Measurements from ENCODE around the gene IFNAR1. TPM values are rescaled to one million over a fixed set of nuclear protein-coding genes. Genes with fewer than 3 reads are reported as not detected.

The IFNAR1 gene
- total RNA-seq, 1 experiment from 2014 or later, result 30.0 TPM

- BruUV-seq (replicated peaks), result no TSS peak
- Mint-ChIP-seq H3K27me3 (ENCODE audit: insufficient read depth, unreplicated experiment) (no peaks in the 10 kb centered on the region), H3K27ac (ENCODE audit: low read depth, unreplicated experiment) (no peak overlapping the region), H3K4me3 (ENCODE audit: unreplicated experiment) (no peak overlapping the region), H3K4me1 (ENCODE audit: insufficient read depth, unreplicated experiment) (peaks cover 25% of the 10 kb centered on the region), H3K9me3 (ENCODE audit: unreplicated experiment) (no peaks in the 10 kb centered on the region), H3K36me3 (ENCODE audit: insufficient read depth, unreplicated experiment) (no peaks in the 10 kb centered on the region)
- POLR2A ChIA-PET, result interaction anchor here (1.7 kb wide), 1 partner anchor 11 kb away, joined by 8 read pairs; no protein-coding TSS in a partner anchor
- CTCF ChIA-PET, result interaction anchor here (0.6 kb wide), 1 partner anchor 36 kb away, joined by 3 read pairs; no protein-coding TSS in a partner anchor
- intact Hi-C loops (cut with micrococcal nuclease), result no loop called here
- no peak for DNase-seq (ENCODE audit: unreplicated experiment)
- no peak for TF ChIP-seq CTCF (IDR thresholded peaks at IDR 0.05; ENCODE audit: unreplicated experiment)
Observed at GRCh38 chr21:33393348-33393747, 68.6 kb downstream of the IFNAR1 start.

- CTCF ChIA-PET, result no interaction called here
- POLR2A ChIA-PET, result interaction anchor here (0.6 to 1.7 kb wide), 2 partner anchors 10 to 16 kb away, joined by 3 to 8 read pairs; no protein-coding TSS in a partner anchor
- no peak for TF ChIP-seq CTCF (IDR thresholded peaks at IDR 0.05; ENCODE audit: unreplicated experiment)
- no TSS peak for BruUV-seq (replicated peaks)
- intact Hi-C loops (cut with micrococcal nuclease), result no loop called here
- no peak overlapping the region for H3K4me3 Mint-ChIP-seq (ENCODE audit: unreplicated experiment)
- H3K36me3 Mint-ChIP-seq (ENCODE audit: insufficient read depth, unreplicated experiment), result no peaks in the 10 kb centered on the region
- no peaks in the 10 kb centered on the region for H3K9me3 Mint-ChIP-seq (ENCODE audit: unreplicated experiment)
- peaks cover 25% of the 10 kb centered on the region for H3K4me1 Mint-ChIP-seq (ENCODE audit: insufficient read depth, unreplicated experiment)
- H3K27me3 Mint-ChIP-seq (ENCODE audit: insufficient read depth, unreplicated experiment), result no peaks in the 10 kb centered on the region
- H3K27ac Mint-ChIP-seq (ENCODE audit: low read depth, unreplicated experiment), result no peak overlapping the region
- DNase-seq (ENCODE audit: unreplicated experiment), result peak; percentile 94
Observed at GRCh38 chr21:33394260-33394659, 69.5 kb downstream of the IFNAR1 start.

- no peak overlapping the region for H3K27ac Mint-ChIP-seq (ENCODE audit: low read depth, unreplicated experiment)
- intact Hi-C loops (cut with micrococcal nuclease), result no loop called here
- no peak for TF ChIP-seq CTCF (IDR thresholded peaks at IDR 0.05; ENCODE audit: unreplicated experiment)
- H3K36me3 Mint-ChIP-seq (ENCODE audit: insufficient read depth, unreplicated experiment), result no peaks in the 10 kb centered on the region
- peak; percentile 73 for DNase-seq (ENCODE audit: unreplicated experiment)
- H3K27me3 Mint-ChIP-seq (ENCODE audit: insufficient read depth, unreplicated experiment), result no peaks in the 10 kb centered on the region
- no TSS peak for BruUV-seq (replicated peaks)
- H3K9me3 Mint-ChIP-seq (ENCODE audit: unreplicated experiment), result no peaks in the 10 kb centered on the region
- H3K4me1 Mint-ChIP-seq (ENCODE audit: insufficient read depth, unreplicated experiment), result peaks cover 33% of the 10 kb centered on the region
- CTCF ChIA-PET, result no interaction called here
- H3K4me3 Mint-ChIP-seq (ENCODE audit: unreplicated experiment), result no peak overlapping the region
- POLR2A ChIA-PET, result interaction anchor here (0.6 to 1.5 kb wide), 5 partner anchors 11 to 54 kb away, joined by 3 to 10 read pairs (median 4); no protein-coding TSS in a partner anchor
Observed at GRCh38 chr21:33395891-33396331, 71.1 kb downstream of the IFNAR1 start.

GRCh38 chr21:33396436-33396835 lies 71.7 kb downstream of the IFNAR1 start:
- BruUV-seq (replicated peaks), result no TSS peak
- CTCF ChIA-PET, result no interaction called here

More at GRCh38 chr21:33396436-33396835, 71.7 kb downstream of the IFNAR1 start:
- intact Hi-C loops (cut with micrococcal nuclease), result no loop called here
- Mint-ChIP-seq H3K4me1 (ENCODE audit: insufficient read depth, unreplicated experiment) (peaks cover 36% of the 10 kb centered on the region), H3K36me3 (ENCODE audit: insufficient read depth, unreplicated experiment) (no peaks in the 10 kb centered on the region), H3K27ac (ENCODE audit: low read depth, unreplicated experiment) (peak overlapping the region; percentile 39), H3K9me3 (ENCODE audit: unreplicated experiment) (no peaks in the 10 kb centered on the region), H3K27me3 (ENCODE audit: insufficient read depth, unreplicated experiment) (no peaks in the 10 kb centered on the region), H3K4me3 (ENCODE audit: unreplicated experiment) (no peak overlapping the region)
- POLR2A ChIA-PET, result interaction anchor here (0.6 to 1.5 kb wide), 7 partner anchors 11 to 173 kb away, joined by 3 to 10 read pairs (median 4); no protein-coding TSS in a partner anchor
- no peak for DNase-seq (ENCODE audit: unreplicated experiment)
- no peak for TF ChIP-seq CTCF (IDR thresholded peaks at IDR 0.05; ENCODE audit: unreplicated experiment)
